HepG2 (cell line): Measurements from ENCODE around the gene SDR39U1. TPM values are rescaled to one million over a fixed set of nuclear protein-coding genes. Genes with fewer than 3 reads are reported as not detected.

Experiments used
- ARID4A ChIP-seq: sonication (generic); formaldehyde crosslinking; IDR thresholded peaks from 2 replicates; pipeline ENCODE4 v1.5.0; 2020; ENCODE audit warnings: mild to moderate bottlenecking, missing genetic modification reagents, borderline replicate concordance
- CBX2 ChIP-seq, 2 experiments: fragments of 200-600 bp in 1 of 2; sonication (generic); formaldehyde crosslinking in 1 of 2; IDR thresholded peaks; 2 replicates each; pipeline versions ENCODE4 v1.7.0 to v1.8.1; 2018 to 2022; ENCODE audit warnings: low read depth in 2 of 2, low read length in 1 of 2, mild to moderate bottlenecking in 1 of 2, missing genetic modification reagents in 1 of 2
- CREB1 ChIP-seq, 2 experiments: fragments of 450-650 bp in 1 of 2; IDR thresholded peaks; 2 replicates each; pipeline ENCODE4 v1.6.1; 2016 to 2017; ENCODE audit warnings: control low read depth in 1 of 2, mild to moderate bottlenecking in 1 of 2, missing compliant biosample characterization in 1 of 2, missing genetic modification characterization in 1 of 2
- HES4 ChIP-seq: sonication (generic); formaldehyde crosslinking; IDR thresholded peaks from 2 replicates; pipeline ENCODE4 v1.9.0; 2021; ENCODE audit warnings: mild to moderate bottlenecking, missing genetic modification reagents, borderline replicate concordance
- HIVEP1 ChIP-seq: sonication (generic); formaldehyde crosslinking; IDR thresholded peaks from 2 replicates; pipeline ENCODE4 v1.4.0; 2020; ENCODE audit warnings: mild to moderate bottlenecking, missing genetic modification reagents
- HNRNPK ChIP-seq: fragments of 200-400 bp; formaldehyde crosslinking; IDR thresholded peaks from 2 replicates; pipeline ENCODE4 v1.6.1; 2018; ENCODE audit warnings: low read length, low read depth, moderate library complexity, mild to moderate bottlenecking; ENCODE audit not compliant: poor library complexity, severe bottlenecking
- JUN ChIP-seq: sonication (generic); formaldehyde crosslinking; IDR thresholded peaks from 2 replicates; pipeline ENCODE4 v1.4.0; 2020; ENCODE audit warnings: mild to moderate bottlenecking, missing genetic modification reagents
- MZF1 ChIP-seq: sonication (generic); formaldehyde crosslinking; IDR thresholded peaks from 2 replicates; pipeline ENCODE4 v1.8.1; 2023; ENCODE audit warnings: mild to moderate bottlenecking, missing genetic modification reagents, borderline replicate concordance
- SKIL ChIP-seq: sonication (generic); formaldehyde crosslinking; IDR thresholded peaks from 2 replicates; pipeline ENCODE4 v1.8.0; 2022; ENCODE audit warnings: missing genetic modification reagents, mild to moderate bottlenecking, moderate library complexity, borderline replicate concordance
- TFE3 ChIP-seq: IDR thresholded peaks from 2 replicates; pipeline ENCODE4 v1.6.1; 2016
- YEATS4 ChIP-seq: sonication (generic); formaldehyde crosslinking; IDR thresholded peaks from 2 replicates; pipeline ENCODE4 v1.4.0; 2020; ENCODE audit warnings: missing genetic modification reagents, borderline replicate concordance
- ZBTB49 ChIP-seq: sonication (generic); formaldehyde crosslinking; IDR thresholded peaks from 2 replicates; pipeline ENCODE4 v1.4.0; 2020; ENCODE audit warnings: missing genetic modification reagents, borderline replicate concordance
- ZNF7 ChIP-seq: IDR thresholded peaks from 2 replicates; pipeline ENCODE4 v1.6.1; 2016; ENCODE audit warnings: missing biosample characterization, missing genetic modification reagents
- ZNF704 ChIP-seq: sonication (generic); formaldehyde crosslinking; IDR thresholded peaks from 2 replicates; pipeline ENCODE4 v1.8.1; 2023; ENCODE audit warnings: mild to moderate bottlenecking, inconsistent platforms, moderate library complexity, missing genetic modification reagents, borderline replicate concordance
- polyA plus RNA-seq, 8 experiments: library from polyadenylated mRNA; depleted of rRNA in 3 of 8; stranded (reverse) in 7 of 8; unstranded in 1 of 8; fragments of >200 nt; fragmentation: Illumina TruSeq in 4 of 8; extraction: Trizol in 4 of 8; gene quantifications; 2 replicates each; pipeline versions ENCODE4 v1.2.1 to v1.2.3, GENCODE V29; 2011 to 2016; ENCODE audit warnings: low read depth in 4 of 8, missing spikeins in 1 of 8, mixed read lengths in 1 of 8; ENCODE audit not compliant: insufficient read depth in 1 of 8
- total RNA-seq, 5 experiments: library from RNA; depleted of rRNA; stranded (reverse); fragments of >200 nt; fragmentation: Illumina TruSeq; extraction: Trizol; gene quantifications; 2 replicates each; pipeline ENCODE4 v1.2.3, GENCODE V29; 2016; ENCODE audit warnings: low read depth in 1 of 5

Gene SDR39U1
- total and polyA plus RNA-seq, 2 of the 13 experiments (the other 11 are each of a cell fraction or from before 2014, with no cell fraction given), result 34.4 to 129 TPM

- TF ChIP-seq CBX2 (IDR thresholded peaks at IDR 0.05; ENCODE audit: low read depth, low read length) (no peak; the same call in 1 of the 2 replicates), CBX2 (CRISPR knock-in tag; IDR thresholded peaks at IDR 0.05; ENCODE audit: low read depth) (peak; percentile 87; the same call in 1 of the 2 replicates), ZNF704 (CRISPR knock-in tag) (peak; percentile 98), CREB1 (IDR thresholded peaks at IDR 0.05) (peak; percentile 87), CREB1 (CRISPR knock-in tag; IDR thresholded peaks at IDR 0.05) (no peak), HIVEP1 (CRISPR knock-in tag) (peak; percentile 97), SKIL (CRISPR knock-in tag) (peak; percentile 80; the same call in 1 of the 2 replicates), HES4 (CRISPR knock-in tag) (peak; percentile 99), ZNF7 (CRISPR knock-in tag) (no peak), ZBTB49 (CRISPR knock-in tag) (peak; percentile 64; the same call in 1 of the 2 replicates), ARID4A (CRISPR knock-in tag) (peak; percentile 97), JUN (peak; percentile 86; the same call in 1 of the 2 replicates), HNRNPK (no peak), MZF1 (CRISPR knock-in tag) (no peak), YEATS4 (peak; percentile 98), TFE3 (peak; percentile 94)
Measured at GRCh38 chr14:24442240-24443052, at the start of gene SDR39U1 (continued).
